HepG2 (cell line): ENCODE data around the gene RNF14. TPM values are rescaled to one million over a fixed set of nuclear protein-coding genes. Genes with fewer than 3 reads are reported as not detected.

ENCODE experiments used
- AFF4 ChIP-seq: sonication (generic); formaldehyde crosslinking; IDR thresholded peaks from 2 replicates; pipeline ENCODE4 v1.4.0; 2020; ENCODE audit warnings: missing genetic modification reagents
- CBX5 ChIP-seq: sonication (generic); formaldehyde crosslinking; IDR thresholded peaks from 2 replicates; pipeline ENCODE4 v1.4.0; 2020; ENCODE audit warnings: missing genetic modification reagents, borderline replicate concordance
- E2F1 ChIP-seq: sonication (generic); formaldehyde crosslinking; IDR thresholded peaks from 2 replicates; pipeline ENCODE4 v1.5.0; 2020; ENCODE audit warnings: missing genetic modification reagents
- GPBP1L1 ChIP-seq: sonication (generic); formaldehyde crosslinking; IDR thresholded peaks from 2 replicates; pipeline ENCODE4 v1.5.0; 2020; ENCODE audit warnings: mild to moderate bottlenecking, missing genetic modification reagents
- JARID2 ChIP-seq: sonication (generic); formaldehyde crosslinking; IDR thresholded peaks from 2 replicates; pipeline ENCODE4 v1.8.1; 2023; ENCODE audit warnings: missing genetic modification reagents, inconsistent platforms; ENCODE audit not compliant: insufficient replicate concordance
- KAT8 ChIP-seq: IDR thresholded peaks from 2 replicates; pipeline ENCODE4 v1.6.1; 2016; ENCODE audit warnings: missing genetic modification reagents, missing compliant biosample characterization
- MIER2 ChIP-seq: IDR thresholded peaks from 2 replicates; pipeline ENCODE4 v1.6.1; 2016; ENCODE audit warnings: missing biosample characterization, missing genetic modification reagents
- RXRB ChIP-seq: IDR thresholded peaks from 2 replicates; pipeline ENCODE4 v1.6.1; 2016; ENCODE audit warnings: borderline replicate concordance, missing genetic modification reagents, missing compliant biosample characterization
- SMAD9 ChIP-seq: sonication (generic); formaldehyde crosslinking; IDR thresholded peaks from 2 replicates; pipeline ENCODE4 v1.5.1; 2020; ENCODE audit warnings: mild to moderate bottlenecking, missing genetic modification reagents
- TFDP1 ChIP-seq: IDR thresholded peaks from 2 replicates; pipeline ENCODE4 v1.6.1; 2016; ENCODE audit warnings: missing compliant biosample characterization, missing genetic modification reagents, borderline replicate concordance
- TFE3 ChIP-seq: IDR thresholded peaks from 2 replicates; pipeline ENCODE4 v1.6.1; 2016
- YEATS2 ChIP-seq: sonication (generic); formaldehyde crosslinking; IDR thresholded peaks from 2 replicates; pipeline ENCODE4 v1.4.0; 2020; ENCODE audit warnings: missing genetic modification reagents, borderline replicate concordance
- ZNF180 ChIP-seq: sonication (generic); formaldehyde crosslinking; IDR thresholded peaks from 2 replicates; pipeline ENCODE4 v1.4.0; 2020; ENCODE audit warnings: low read depth, missing genetic modification reagents, borderline replicate concordance
- ZNF343 ChIP-seq: sonication (generic); formaldehyde crosslinking; IDR thresholded peaks from 2 replicates; pipeline ENCODE4 v1.4.0; 2020; ENCODE audit warnings: mild to moderate bottlenecking, missing genetic modification reagents
- ZNF563 ChIP-seq: sonication (generic); formaldehyde crosslinking; IDR thresholded peaks from 2 replicates; pipeline ENCODE4 v1.8.0; 2022; ENCODE audit warnings: mild to moderate bottlenecking, moderate library complexity, missing genetic modification reagents
- ZNF639 ChIP-seq: conservative IDR thresholded peaks from 2 replicates; pipeline ENCODE4 v1.6.1; 2018; ENCODE audit warnings: missing genetic modification reagents
- ZNF652 ChIP-seq: IDR thresholded peaks from 2 replicates; pipeline ENCODE4 v1.6.1; 2016; ENCODE audit warnings: low read depth, borderline replicate concordance
- ZNF660 ChIP-seq: sonication (generic); formaldehyde crosslinking; IDR thresholded peaks from 2 replicates; pipeline ENCODE4 v1.5.1; 2020; ENCODE audit warnings: mild to moderate bottlenecking, low read depth, missing genetic modification reagents, borderline replicate concordance
- polyA plus RNA-seq, 8 experiments: library from polyadenylated mRNA; depleted of rRNA in 3 of 8; stranded (reverse) in 7 of 8; unstranded in 1 of 8; fragments of >200 nt; fragmentation: Illumina TruSeq in 4 of 8; extraction: Trizol in 4 of 8; gene quantifications; 2 replicates each; pipeline versions ENCODE4 v1.2.1 to v1.2.3, GENCODE V29; 2011 to 2016; ENCODE audit warnings: low read depth in 4 of 8, missing spikeins in 1 of 8, mixed read lengths in 1 of 8; ENCODE audit not compliant: insufficient read depth in 1 of 8
- total RNA-seq, 5 experiments: library from RNA; depleted of rRNA; stranded (reverse); fragments of >200 nt; fragmentation: Illumina TruSeq; extraction: Trizol; gene quantifications; 2 replicates each; pipeline ENCODE4 v1.2.3, GENCODE V29; 2016; ENCODE audit warnings: low read depth in 1 of 5

The RNF14 gene
- total and polyA plus RNA-seq, 2 of the 13 experiments (the other 11 are each of a cell fraction or from before 2014, with no cell fraction given), result 11.3 to 28.1 TPM

GRCh38 chr5:141923448-141924313 lies 45.2 kb upstream of the RNF14 start, which contains the start of gene DELE1 (continued):
- TF ChIP-seq AFF4 (no peak), MIER2 (peak; percentile 50), RXRB (CRISPR knock-in tag) (0 out of 2 replicates have a peak, but pooled peaks have one; percentile 20), ZNF343 (CRISPR knock-in tag) (peak; percentile 92), ZNF639 (CRISPR knock-in tag) (0 out of 2 replicates have a peak, but pooled peaks have one; percentile 48), TFDP1 (peak; percentile 58; the same call in 1 of the 2 replicates), KAT8 (CRISPR knock-in tag) (peak; percentile 97), ZNF180 (CRISPR knock-in tag) (no peak), TFE3 (CRISPR knock-in tag) (peak; percentile 28; the same call in 1 of the 2 replicates), ZNF563 (peak; percentile 75; the same call in 1 of the 2 replicates), ZNF660 (CRISPR knock-in tag) (no peak; the same call in 1 of the 2 replicates), SMAD9 (CRISPR knock-in tag) (no peak), JARID2 (peak; percentile 57), E2F1 (CRISPR knock-in tag) (no peak), ZNF652 (CRISPR knock-in tag) (no peak), GPBP1L1 (CRISPR knock-in tag) (no peak), CBX5 (CRISPR knock-in tag) (peak; percentile 61; the same call in 1 of the 2 replicates), YEATS2 (CRISPR knock-in tag) (peak; percentile 97)
